ENCODE measurements around the gene RFFL. TPM values are rescaled to one million over a fixed set of nuclear protein-coding genes. Genes with fewer than 3 reads are reported as not detected.

RFFL gene
- total and polyA plus RNA-seq, 9 of the 15 experiments (the other 6 are each of a cell fraction or from before 2014, with no cell fraction given) = 3.4 to 18.1 (median 12.8) TPM

DNA sequence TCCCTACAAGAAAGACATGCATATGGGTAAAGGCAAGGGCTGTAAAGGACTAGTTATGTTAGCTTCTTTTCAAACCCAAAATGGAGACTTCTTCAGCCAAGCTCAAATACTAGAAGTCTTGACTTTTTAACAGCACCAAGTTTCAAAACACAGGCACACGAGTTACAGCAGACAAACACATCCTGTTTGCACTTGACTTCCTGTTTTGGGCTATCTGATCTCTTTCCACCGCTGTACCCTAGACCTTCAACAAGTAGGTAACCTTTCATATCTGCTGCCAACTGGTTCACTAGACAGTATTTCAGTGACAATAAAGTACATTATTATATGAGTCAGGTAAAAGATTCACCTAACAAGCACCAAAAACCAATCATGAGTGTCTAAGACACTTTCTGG lies 12.3 kb downstream of the RFFL start (continued):
- TF ChIP-seq THAP12 (CRISPR knock-in tag; IDR thresholded peaks at IDR 0.05) (no peak), NR2C2 (CRISPR knock-in tag; IDR thresholded peaks at IDR 0.05) (no peak), NR2C2 (tag; IDR thresholded peaks at IDR 0.05) (peak; percentile 53), ZNF253 (CRISPR knock-in tag; conservative IDR thresholded peaks at IDR 0.05) (no peak), MAX (CRISPR knock-in tag; IDR thresholded peaks at IDR 0.05) (no peak), FOXA3 (CRISPR knock-in tag; conservative IDR thresholded peaks at IDR 0.05 in 1 of 2, IDR thresholded peaks at IDR 0.05 in 1 of 2) (no peak), SRSF7 (optimal IDR thresholded peaks at IDR 0.05; ENCODE audit: low read depth, low read length) (no peak), HMBOX1 (IDR thresholded peaks at IDR 0.05) (peak; percentile 94), TCF3 (CRISPR knock-in tag; IDR thresholded peaks at IDR 0.05) (no peak), MYBL2 (IDR thresholded peaks at IDR 0.05; ENCODE audit: low read depth) (no peak), MYBL2 (CRISPR knock-in tag; IDR thresholded peaks at IDR 0.05; ENCODE audit: borderline replicate concordance) (no peak), SRSF1 (IDR thresholded peaks at IDR 0.05; ENCODE audit: low read depth, low read length) (no peak), BRCA1 (IDR thresholded peaks at IDR 0.05) (no peak), BRCA1 (CRISPR knock-in tag; IDR thresholded peaks at IDR 0.05) (no peak), ZNF263 (CRISPR knock-in tag; IDR thresholded peaks at IDR 0.05; ENCODE audit: borderline replicate concordance) (no peak), MXI1 (IDR thresholded peaks at IDR 0.05; ENCODE audit: low read depth, low read length) (no peak)
- TF ChIP-seq, protein P1, sequence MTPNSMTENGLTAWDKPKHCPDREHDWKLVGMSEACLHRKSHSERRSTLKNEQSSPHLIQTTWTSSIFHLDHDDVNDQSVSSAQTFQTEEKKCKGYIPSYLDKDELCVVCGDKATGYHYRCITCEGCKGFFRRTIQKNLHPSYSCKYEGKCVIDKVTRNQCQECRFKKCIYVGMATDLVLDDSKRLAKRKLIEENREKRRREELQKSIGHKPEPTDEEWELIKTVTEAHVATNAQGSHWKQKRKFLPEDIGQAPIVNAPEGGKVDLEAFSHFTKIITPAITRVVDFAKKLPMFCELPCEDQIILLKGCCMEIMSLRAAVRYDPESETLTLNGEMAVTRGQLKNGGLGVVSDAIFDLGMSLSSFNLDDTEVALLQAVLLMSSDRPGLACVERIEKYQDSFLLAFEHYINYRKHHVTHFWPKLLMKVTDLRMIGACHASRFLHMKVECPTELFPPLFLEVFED (CRISPR knock-in tag; conservative IDR thresholded peaks at IDR 0.05) = no peak
- TF ChIP-seq, protein P2, sequence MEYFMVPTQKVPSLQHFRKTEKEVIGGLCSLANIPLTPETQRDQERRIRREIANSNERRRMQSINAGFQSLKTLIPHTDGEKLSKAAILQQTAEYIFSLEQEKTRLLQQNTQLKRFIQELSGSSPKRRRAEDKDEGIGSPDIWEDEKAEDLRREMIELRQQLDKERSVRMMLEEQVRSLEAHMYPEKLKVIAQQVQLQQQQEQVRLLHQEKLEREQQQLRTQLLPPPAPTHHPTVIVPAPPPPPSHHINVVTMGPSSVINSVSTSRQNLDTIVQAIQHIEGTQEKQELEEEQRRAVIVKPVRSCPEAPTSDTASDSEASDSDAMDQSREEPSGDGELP (CRISPR knock-in tag; IDR thresholded peaks at IDR 0.05; ENCODE audit: borderline replicate concordance) = no peak
- TF ChIP-seq, protein P3, sequence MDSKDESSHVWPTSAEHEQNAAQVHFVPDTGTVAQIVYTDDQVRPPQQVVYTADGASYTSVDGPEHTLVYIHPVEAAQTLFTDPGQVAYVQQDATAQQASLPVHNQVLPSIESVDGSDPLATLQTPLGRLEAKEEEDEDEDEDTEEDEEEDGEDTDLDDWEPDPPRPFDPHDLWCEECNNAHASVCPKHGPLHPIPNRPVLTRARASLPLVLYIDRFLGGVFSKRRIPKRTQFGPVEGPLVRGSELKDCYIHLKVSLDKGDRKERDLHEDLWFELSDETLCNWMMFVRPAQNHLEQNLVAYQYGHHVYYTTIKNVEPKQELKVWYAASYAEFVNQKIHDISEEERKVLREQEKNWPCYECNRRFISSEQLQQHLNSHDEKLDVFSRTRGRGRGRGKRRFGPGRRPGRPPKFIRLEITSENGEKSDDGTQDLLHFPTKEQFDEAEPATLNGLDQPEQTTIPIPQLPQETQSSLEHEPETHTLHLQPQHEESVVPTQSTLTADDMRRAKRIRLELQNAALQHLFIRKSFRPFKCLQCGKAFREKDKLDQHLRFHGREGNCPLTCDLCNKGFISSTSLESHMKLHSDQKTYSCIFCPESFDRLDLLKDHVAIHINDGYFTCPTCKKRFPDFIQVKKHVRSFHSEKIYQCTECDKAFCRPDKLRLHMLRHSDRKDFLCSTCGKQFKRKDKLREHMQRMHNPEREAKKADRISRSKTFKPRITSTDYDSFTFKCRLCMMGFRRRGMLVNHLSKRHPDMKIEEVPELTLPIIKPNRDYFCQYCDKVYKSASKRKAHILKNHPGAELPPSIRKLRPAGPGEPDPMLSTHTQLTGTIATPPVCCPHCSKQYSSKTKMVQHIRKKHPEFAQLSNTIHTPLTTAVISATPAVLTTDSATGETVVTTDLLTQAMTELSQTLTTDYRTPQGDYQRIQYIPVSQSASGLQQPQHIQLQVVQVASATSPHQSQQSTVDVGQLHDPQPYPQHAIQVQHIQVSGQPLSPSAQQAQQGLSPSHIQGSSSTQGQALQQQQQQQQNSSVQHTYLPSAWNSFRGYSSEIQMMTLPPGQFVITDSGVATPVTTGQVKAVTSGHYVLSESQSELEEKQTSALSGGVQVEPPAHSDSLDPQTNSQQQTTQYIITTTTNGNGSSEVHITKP (IDR thresholded peaks at IDR 0.05; ENCODE audit: partially characterized antibody) = no peak

Measured in K562 (cell line).